NCI-H2029 treated with DMSO at 0.1 percent for 48 hours (cell line): Measurements from ENCODE around the gene LRRC15.

Source experiments
- DNase-seq: peaks from one replicate; lab custom pipeline; 2025; lab: John Stamatoyannopoulos, UW

LRRC15 gene

DNA sequence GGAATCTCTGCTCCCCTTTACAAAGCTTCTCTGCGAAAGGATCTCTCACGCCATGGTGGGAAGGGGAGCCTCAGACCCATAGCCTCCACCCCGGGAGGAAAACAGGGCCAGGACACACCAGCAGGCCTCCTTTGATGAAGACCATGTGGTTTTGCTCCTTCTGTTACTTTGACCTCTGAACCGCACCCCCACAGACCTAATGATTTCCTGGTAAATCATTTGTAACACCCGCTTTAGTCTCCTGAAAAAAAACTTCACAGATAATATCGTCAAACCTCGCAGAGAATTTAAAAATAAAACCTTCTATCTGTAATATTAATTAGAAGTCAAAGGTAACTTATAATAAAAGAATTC, 36.7 kb downstream of the LRRC15 start:
- DNase-seq: no peak

DNA sequence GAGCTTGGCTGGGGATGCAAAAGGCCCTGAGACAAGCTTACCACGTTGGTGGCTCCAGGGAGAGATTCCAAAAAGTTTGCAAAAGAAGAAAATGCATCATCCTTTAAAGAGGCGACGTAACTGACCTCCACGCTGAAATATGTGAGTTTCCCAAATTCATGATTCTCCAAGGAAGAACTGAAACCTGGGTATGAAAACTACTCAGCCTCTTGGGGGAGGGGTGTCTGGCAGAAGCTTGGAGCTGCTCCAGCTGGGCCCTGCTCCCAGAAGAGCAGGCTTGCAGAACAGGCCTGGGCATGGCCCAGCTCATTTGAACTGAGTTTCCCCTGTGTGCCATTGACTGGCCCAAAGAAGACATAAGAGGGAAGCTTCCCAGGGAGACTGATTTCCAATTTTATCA, 39.0 kb downstream of the LRRC15 start:
- no peak for DNase-seq

DNA sequence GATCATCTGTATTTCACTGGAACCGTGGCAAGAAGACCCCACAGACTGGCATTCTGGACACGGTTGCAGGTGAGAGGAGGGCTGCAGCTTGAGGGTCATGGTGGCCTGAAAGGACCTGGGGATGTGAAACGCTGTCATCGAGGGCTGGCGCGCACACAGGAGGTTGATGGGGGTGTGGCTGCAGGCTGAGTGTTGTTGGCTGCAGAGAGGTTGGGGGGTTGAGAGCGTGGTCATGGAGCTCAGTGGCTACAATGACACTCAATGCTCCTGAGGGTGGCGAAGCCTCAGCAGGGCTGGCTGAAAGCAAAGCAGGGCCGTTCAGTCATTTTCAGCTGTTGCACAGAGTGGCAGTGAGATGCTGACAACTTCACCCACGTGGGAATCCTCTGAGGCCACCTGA, 39.4 kb downstream of the LRRC15 start:
- DNase-seq: no peak

DNA sequence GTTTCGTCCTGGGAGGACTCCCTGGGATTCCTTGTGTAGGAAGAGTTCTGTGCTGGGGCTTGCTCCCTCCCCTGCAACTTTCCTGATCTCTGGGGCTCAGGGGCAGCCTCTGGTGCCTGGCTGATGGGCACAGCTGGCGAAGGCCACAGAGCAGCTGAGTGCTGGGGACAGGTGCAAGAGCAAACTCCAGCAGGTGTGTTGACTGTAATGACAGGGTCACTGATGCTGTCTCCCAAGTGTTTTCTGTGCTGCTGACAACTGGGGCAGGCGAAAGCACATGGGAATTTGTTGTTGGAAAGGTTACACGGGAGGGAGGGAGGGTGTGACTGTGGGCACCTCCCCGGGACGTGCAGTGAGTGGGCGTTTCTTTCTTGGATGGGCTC, 40.0 kb downstream of the LRRC15 start:
- DNase-seq: no peak

DNA sequence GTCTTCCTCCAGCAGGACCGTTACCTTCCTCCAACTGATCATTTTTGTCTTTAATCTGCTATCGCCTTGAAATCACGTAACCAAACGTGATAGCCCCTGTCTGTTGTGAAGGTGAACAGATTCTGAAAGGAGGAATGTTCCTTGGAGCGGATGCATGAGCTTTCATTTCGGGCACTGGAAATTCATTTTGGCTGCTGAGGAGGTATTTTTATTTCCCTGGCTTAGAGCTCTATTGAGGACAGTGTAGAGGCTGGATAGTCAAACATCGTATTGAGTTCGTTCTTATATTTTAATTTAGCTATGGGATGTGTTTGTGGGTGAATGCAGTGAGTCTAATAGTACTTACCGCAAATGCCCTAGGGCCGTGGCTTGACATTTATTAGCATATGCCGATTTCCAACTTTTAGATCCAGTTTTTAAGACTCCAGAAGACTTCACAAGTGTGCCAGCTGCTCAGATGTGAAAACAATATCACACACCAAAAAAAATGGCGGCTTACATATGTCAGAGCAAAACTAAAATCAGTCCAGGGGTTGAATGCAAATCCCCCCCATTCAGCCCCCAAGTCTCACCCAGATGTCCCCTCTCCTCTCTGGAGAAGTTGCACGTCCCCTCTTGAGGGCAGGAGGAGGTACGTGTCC, 40.5 kb downstream of the LRRC15 start:
- DNase-seq: no peak

DNA sequence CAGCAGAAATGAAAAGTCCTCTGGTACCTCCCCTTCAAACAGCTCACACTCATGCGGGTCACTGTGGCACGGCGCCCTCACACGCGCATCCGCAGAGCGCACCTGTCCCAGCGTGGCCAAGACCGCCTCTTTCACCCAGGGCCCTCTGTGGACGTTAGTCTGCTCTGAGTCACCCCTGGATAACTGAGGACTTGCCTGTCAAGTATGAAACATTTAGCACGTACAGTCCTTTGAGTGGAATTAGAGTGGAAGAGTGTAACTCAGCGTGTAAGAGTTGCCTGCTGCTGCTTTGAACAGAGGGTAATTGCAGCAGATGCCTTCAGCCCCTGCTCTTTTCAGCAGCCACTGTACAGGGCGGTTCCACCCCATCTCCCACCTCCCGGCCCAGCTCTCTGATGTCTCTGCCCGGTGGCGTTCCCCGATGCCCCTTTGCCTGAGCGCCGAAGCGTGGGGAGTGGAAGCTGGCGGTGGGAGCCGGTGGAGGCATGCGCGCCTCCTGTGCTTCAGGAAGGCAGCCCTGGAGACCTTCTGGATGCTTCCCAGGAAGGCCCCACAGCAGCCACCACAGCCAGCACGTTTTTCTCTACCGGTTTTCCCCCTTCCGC, 41.4 kb downstream of the LRRC15 start:
- DNase-seq: no peak

DNA sequence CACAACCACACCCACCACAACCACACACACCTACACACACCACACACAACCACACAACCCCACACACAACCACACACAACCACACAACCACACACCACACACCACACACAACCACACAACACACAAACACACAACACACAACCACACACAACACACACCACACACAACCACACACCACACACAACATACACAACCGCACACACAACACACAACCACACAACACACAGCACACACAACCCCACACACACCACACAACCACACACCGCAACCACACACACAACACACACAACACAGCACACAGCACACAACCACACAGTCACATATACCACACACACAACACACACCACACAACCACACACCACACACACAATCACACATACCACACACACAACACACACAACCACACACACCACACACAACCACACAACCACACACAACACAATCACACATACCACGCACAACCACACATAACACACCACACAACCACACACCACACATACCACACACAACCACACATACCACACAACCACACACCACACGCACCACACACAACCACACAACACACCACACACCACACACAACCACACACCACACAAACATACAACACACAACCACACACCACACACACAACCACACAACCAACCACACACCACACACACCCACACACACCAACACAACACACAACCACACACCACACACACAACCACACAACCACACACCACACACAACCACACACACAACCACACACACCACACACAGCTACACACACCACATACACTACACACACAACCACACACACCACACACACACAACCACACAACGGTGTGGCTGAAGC, 42.1 kb downstream of the LRRC15 start:
- DNase-seq: no peak

DNA sequence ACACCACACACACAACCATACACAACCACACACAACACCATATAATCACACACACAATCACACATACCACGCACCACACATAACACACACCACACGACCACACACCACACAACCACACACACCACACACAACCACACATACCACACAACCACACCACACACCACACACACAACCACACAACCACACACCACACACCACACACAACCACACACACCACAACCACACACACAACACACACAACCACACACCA, 42.6 kb downstream of the LRRC15 start:
- no peak for DNase-seq

DNA sequence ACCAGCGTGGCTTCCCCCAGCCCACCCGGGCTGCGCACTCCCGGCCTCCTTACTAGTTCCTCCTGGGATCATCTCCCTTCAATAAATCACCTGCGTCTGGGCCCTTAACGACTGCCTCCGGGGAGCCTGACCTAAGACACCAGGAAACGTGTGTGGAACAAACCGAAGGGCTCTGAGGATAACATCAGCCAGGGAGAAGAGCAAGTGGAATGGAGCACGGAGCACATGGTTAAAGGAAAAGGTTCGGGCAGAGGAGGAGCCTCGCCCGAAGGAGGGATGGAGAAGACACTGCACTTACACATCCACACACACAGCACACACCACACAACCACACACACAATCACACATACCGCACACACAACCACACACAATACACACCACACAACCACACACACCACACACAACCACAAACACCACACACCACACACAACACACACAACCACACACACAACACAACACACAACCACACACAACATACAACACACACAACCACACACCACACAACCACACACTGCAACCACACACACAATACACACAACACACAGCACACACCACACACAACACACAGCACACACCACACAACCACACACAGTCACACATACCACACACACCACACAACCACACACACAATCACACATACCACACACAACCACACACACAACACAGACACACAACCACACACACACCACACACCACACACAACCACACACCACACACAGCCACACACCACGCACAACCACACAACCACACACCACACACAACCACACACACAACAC, 43.2 kb downstream of the LRRC15 start:
- DNase-seq: no peak

DNA sequence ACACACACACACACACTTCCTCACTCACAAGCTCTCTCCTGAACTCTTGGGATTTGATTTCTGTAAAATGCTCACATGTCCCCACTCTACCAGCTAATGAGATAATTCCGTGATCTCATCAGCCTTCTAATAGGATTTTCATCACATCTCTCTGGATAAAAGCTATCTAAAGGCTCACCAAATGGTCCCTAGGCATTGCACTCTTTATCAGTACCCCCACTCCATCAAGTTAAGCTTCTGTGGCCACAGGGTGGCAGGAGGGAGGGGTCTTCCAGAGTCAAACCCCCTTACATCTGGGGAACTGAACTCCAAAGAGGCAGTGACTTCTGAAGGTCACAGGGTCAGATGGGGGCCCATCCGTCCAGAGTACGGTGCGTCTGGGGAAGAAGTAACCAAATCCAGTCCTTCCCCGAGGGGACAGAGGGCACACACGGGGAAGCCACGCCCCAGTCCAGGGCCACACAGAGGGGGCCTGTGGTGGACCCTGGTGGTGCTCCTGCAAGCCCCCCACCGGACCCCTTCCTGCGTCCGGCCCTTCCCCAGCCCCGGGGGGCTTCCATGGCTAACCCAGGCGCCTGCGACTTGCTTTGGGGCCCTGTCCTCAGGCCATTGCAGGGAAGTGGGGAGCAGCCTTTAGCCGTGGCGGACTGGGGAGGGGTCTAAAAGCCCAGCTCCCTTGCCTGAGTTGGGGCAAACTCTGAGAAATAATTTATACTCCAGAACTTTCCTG, 44.0 kb downstream of the LRRC15 start:
- no peak for DNase-seq

DNA sequence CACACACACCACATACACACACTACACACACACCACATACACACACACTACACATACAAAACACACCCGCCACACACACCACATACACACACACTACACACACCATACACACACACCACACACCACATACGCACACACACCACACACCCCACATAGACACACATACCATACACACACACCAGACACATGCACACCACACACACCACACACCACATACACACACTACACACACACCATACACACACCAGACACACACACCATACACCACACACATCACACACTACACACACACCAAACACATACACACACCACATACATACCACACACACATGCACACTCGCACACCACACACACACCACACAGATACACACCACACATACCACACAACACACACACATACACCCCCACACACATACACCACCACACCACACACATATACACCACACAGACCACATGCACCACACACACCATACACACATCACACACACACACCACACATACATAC, 44.7 kb downstream of the LRRC15 start:
- DNase-seq: no peak

DNA sequence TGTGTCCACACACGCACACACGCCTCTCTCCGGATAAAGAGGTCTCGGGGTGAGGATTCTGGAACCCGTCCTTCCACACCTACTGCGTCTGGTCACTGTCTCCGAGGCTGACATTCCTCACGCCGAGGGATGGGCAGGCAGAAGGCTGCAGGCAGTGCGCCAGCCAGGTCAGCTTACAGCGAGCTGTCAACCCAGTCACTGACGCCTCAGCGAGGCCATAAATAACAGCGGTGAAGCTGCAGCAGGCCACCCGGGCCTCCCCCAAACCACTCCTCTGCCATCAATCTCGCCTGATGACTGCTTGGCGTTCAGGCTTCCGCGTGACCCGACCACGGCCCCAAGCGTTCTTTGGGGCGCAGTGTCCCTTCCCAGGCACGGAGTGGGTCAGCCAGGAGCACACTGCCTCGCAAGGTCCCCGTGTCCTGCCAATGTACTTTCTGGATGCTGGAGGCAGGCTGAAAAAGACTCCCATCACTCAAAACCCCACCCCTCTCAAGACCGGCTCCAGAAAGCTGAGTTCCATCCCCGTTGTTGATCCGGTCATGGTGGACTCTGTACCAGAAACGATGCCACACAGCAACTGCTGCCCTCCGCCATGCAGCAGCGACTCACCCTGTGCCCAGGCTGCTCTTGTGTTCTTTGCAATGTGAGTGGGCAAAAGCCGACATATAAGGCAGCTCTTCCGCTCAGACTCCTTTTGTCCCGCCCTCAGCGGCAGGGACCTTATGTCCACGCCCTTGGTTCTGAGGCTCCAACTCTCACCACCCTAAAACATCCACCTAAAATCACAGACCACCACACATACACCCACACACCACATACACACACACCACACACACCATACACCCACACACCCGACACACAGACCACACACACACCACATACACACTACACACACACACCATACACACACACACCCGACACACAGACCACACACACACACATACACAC, 45.5 kb downstream of the LRRC15 start:
- no peak for DNase-seq

DNA sequence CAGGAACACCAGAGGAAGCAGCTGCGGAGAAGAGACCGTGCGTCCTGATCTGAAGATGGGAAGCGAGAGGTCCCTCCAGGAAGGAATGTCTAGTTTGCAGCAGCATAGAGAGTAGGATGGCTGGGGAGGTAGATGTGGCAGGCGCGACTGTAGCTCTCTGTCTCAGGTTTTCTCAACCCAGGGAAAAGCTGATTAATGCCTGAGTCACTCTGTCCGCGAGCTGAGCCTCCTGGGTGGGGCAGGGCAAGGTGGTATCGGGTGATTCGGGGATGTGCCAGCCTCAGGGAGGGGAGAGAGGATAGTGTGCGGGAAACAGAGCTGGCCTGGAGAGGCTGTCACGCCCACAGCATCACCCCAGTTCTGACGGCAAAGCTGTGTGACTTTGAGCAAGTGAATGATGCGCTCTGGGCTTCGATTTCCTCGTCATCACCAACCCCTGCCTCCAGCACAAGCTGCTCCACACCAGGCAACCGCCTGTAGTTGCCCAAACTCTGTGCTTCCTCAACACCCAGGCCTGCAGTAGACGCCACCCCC, 46.8 kb downstream of the LRRC15 start:
- DNase-seq: no peak

DNA sequence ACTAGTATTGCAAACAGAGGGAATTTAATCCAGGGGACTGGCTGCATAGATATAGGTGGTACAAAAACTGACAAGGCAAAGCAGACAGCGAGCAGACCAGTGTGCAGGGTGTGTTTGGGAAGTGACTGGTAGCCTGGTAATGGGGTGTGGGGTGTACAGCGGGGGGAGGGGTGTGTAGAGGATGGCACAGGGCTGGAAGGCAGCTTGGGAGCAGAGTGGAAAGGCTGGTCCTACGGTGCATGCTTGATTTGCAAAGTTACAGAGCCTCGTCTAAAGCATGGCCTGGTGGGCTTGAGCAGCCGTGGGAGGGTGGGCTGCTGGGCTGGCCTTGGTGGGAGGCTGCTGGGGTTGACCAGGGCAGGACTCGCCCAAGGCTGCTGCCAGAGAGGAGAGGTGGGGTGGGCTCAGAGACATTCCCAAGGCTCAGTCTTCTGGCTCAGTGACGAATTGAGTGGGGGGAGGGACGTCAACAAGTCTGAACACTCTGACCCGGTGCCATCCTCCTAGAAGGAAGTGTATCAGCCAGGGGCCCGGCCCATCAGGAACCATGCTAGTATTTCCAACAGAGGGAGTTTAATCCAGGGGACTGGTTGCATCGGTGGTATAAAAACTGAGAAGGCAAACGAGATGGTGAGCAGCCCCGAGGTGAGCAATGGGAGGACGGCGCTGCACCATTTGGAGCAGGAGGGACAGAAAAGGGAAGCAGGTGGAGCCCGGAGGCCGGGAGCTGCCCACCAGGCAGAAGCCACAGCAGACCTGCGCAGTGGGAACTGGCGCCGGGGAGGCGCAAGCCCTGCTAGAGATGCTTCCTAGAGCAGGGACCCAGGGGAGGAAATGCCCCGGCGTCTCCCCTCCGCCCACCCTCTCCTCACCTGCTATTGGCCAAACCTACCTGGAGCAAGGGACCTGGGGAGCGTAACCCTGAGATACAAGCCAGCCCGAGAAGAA, 47.6 kb downstream of the LRRC15 start:
- DNase-seq: no peak

DNA sequence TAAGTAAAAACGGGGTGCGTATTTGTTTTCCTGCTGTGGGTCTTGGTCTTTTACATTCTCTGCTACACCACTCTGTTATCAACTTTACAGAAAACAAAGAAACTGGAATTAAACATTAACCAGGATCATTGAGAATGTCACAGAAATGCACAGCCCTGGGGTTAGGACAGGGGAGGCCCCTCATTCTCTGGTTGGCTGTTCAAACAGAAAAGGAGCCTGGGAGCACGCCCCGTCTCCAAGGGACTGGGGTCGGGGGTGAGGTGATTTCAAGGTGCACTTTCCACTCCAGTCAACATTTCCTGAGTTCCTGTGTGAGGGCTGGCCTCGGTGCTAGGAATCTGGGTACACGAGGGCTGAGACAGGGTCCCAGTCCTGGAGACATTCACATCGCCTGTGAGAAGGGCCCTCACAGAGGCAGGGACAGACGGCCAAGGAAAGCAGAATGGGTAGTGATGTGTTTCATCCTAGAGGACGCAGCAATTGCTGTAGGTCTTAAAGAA, 48.7 kb downstream of the LRRC15 start:
- no peak for DNase-seq

DNA sequence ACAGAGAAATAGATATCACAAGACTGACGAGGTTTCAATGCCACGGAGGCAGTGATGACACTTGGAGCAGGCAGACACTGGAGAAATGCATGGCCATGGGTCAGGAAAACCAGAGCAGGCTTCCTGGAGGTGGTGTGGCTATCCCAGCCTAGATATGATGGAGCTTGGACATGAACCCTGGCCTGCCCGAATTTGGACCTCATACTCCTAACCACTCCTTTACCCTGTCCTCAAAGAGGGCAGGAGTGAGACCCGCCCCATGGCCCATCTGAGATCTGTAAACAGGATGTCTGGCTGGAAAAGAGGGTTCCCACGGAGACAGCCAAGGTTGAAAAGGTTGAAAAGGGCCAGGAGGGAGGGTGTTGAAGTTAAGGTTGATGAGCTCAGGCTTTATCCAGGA, 49.4 kb downstream of the LRRC15 start:
- DNase-seq: no peak

DNA sequence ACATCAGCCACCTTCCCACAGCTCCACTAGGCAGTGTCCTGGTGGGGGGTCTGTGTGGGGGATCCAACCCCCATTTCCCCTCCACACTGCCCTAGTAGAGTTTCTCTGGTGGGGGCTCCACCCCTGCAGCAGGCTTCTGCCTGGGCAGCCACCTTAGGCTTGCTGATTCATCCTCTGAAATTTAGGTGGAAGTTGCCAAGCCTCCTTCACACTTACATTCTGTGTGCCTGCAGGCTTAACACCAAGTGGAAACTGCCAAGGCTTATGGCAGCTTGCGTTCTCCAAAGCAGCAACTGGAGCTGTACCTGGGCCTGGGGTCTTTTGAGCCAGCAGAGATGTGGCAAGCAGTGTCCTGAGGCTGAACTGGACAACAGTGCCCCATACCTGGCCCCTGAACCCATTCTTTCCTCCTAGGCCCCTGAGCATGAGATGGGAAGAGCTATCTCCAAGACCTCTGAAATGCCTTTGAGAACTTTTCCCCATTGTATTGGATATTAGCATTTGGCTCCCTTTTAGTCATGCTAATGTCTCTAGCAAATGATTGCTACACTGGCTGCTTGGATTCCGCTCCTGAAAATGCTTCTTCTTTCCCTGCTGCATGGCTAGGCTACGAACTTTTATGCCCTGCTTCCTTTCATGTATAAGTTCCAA, 50.9 kb downstream of the LRRC15 start:
- no peak for DNase-seq

DNA sequence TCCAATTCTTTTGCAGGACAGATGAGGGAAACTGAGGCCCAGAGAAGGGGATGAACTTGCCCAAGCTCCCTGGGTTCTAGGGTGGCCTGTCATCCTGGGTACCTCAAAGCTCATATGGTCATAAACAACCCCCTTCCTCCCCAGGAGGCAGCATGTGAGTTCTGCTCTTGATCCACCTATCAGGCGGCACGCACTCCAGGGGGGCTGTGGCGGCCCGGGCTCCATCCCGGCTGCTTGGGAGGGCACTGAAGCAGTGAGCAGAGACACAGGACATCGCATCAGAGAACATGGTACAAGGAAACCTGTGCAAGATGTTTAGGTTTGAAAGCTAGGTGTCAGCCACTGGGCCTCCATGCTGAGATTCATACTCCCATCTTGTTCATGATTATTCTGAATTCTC, 52.6 kb downstream of the LRRC15 start:
- no peak for DNase-seq

DNA sequence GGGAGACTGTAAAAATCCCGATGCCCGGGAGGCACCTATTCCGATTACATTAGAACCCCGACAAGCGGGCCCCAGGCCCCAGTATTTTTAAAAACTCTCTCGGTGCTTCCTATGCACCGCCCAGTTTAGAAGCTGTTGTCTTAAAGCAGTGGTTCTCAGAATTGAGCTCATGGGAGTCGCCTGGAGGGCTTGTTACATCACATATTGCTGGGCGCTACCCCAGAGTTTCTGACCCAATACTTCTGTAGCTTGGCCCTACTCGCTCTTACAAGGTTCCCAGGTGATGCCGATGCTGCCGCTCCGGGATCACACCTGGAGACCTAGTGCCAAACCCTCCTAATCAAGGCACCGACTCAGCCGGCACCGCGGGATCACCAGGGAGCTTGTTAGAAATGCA, 53.6 kb downstream of the LRRC15 start:
- no peak for DNase-seq
